H9 (cell line): ENCODE measurements around the gene SLC25A19. TPM values are rescaled to one million over a fixed set of nuclear protein-coding genes. Genes with fewer than 3 reads are reported as not detected.

Source experiments
- DNase-seq: peaks from one replicate; pipeline ENCODE4 v3.0.0-alpha.2; 2017
- H2AFZ ChIP-seq: one replicate; pipeline ENCODE4 v1.6.1; 2013; ENCODE audit warnings: mild to moderate bottlenecking, low read length, control low read depth, moderate library complexity
- H2AK5ac ChIP-seq: 2 replicates; pipeline ENCODE4 v1.6.1; 2013; ENCODE audit warnings: low read length, control low read depth, mixed read lengths; ENCODE audit not compliant: insufficient read length
- H2BK120ac ChIP-seq: one replicate; pipeline ENCODE4 v1.6.1; 2013; ENCODE audit warnings: low read depth, mild to moderate bottlenecking, low read length, control low read depth, inconsistent platforms; ENCODE audit not compliant: poor library complexity, severe bottlenecking
- H2BK12ac ChIP-seq: 2 replicates; pipeline ENCODE4 v1.6.1; 2013; ENCODE audit warnings: low read length, control low read depth, mixed read lengths, low read depth; ENCODE audit not compliant: insufficient read length
- H2BK15ac ChIP-seq: 2 replicates; pipeline ENCODE4 v1.6.1; 2013; ENCODE audit warnings: low read depth, low read length, control low read depth
- H2BK20ac ChIP-seq: one replicate; pipeline ENCODE4 v1.6.1; 2013; ENCODE audit warnings: low read depth, mild to moderate bottlenecking, low read length, control low read depth, inconsistent platforms; ENCODE audit not compliant: poor library complexity, severe bottlenecking
- H2BK5ac ChIP-seq: 2 replicates; pipeline ENCODE4 v1.6.1; 2013; ENCODE audit warnings: low read length, control low read depth, mixed read lengths; ENCODE audit not compliant: insufficient read length
- H3K14ac ChIP-seq: 2 replicates; pipeline ENCODE4 v1.6.1; 2013; ENCODE audit warnings: low read length, control low read depth; ENCODE audit not compliant: insufficient read depth
- H3K18ac ChIP-seq: 2 replicates; pipeline ENCODE4 v1.6.1; 2013; ENCODE audit warnings: low read depth, mild to moderate bottlenecking, mixed read lengths, low read length, control low read depth; ENCODE audit not compliant: insufficient read length
- H3K23ac ChIP-seq: 2 replicates; pipeline ENCODE4 v1.6.1; 2013; ENCODE audit warnings: low read length, control low read depth, mixed read lengths, low read depth; ENCODE audit not compliant: insufficient read length
- H3K23me2 ChIP-seq: 2 replicates; pipeline ENCODE4 v1.6.1; 2013; ENCODE audit warnings: low read depth, mild to moderate bottlenecking, mixed read lengths, low read length, control low read depth; ENCODE audit not compliant: insufficient read length, poor library complexity, severe bottlenecking
- H3K27ac ChIP-seq: 2 replicates; pipeline ENCODE4 v1.5.1; 2013; ENCODE audit warnings: low read length, control low read depth, mixed read lengths, low read depth; ENCODE audit not compliant: insufficient read length
- H3K27me3 ChIP-seq: 2 replicates; pipeline ENCODE4 v1.6.1; 2013; ENCODE audit warnings: low read length, control low read depth, inconsistent platforms; ENCODE audit not compliant: insufficient read depth
- H3K4ac ChIP-seq: 2 replicates; pipeline ENCODE4 v1.6.1; 2013; ENCODE audit warnings: low read depth, mild to moderate bottlenecking, control low read depth, inconsistent platforms, low read length, moderate library complexity
- H3K4me1 ChIP-seq: 2 replicates; pipeline ENCODE4 v1.6.1; 2013; ENCODE audit warnings: low read length, control low read depth, inconsistent platforms; ENCODE audit not compliant: insufficient read depth
- H3K4me2 ChIP-seq: 2 replicates; pipeline ENCODE4 v1.6.1; 2013; ENCODE audit warnings: low read length, control low read depth, mixed read lengths; ENCODE audit not compliant: insufficient read length, insufficient read depth
- H3K56ac ChIP-seq: 2 replicates; pipeline ENCODE4 v1.6.1; 2013; ENCODE audit warnings: low read depth, mild to moderate bottlenecking, mixed read lengths, low read length, control low read depth; ENCODE audit not compliant: insufficient read length
- H3K79me1 ChIP-seq: 2 replicates; pipeline ENCODE4 v1.6.1; 2013; ENCODE audit warnings: low read depth, mild to moderate bottlenecking, moderate library complexity, low read length, control low read depth, inconsistent platforms; ENCODE audit not compliant: insufficient read depth, poor library complexity, severe bottlenecking
- H3K79me2 ChIP-seq: 2 replicates; pipeline ENCODE4 v1.6.1; 2013; ENCODE audit warnings: low read length, control low read depth, inconsistent platforms; ENCODE audit not compliant: insufficient read depth
- H3K9ac ChIP-seq: 2 replicates; pipeline ENCODE4 v1.6.1; 2013; ENCODE audit warnings: low read length, control low read depth, mixed read lengths; ENCODE audit not compliant: insufficient read length; ENCODE audit errors: extremely low read depth
- H3K9me3 ChIP-seq: one replicate; pipeline ENCODE4 v1.6.1; 2013; ENCODE audit warnings: low read depth, low read length, inconsistent platforms; ENCODE audit not compliant: control insufficient read depth
- H3T11ph ChIP-seq: one replicate; pipeline ENCODE4 v1.6.1; 2013; ENCODE audit warnings: mild to moderate bottlenecking, low read length, control low read depth, inconsistent platforms
- H4K20me1 ChIP-seq: one replicate; pipeline ENCODE4 v1.6.1; 2013; ENCODE audit not compliant: control insufficient read depth, insufficient read length, insufficient read depth
- H4K5ac ChIP-seq: 2 replicates; pipeline ENCODE4 v1.6.1; 2013; ENCODE audit warnings: low read depth, mild to moderate bottlenecking, mixed read lengths, low read length, control low read depth; ENCODE audit not compliant: insufficient read length
- H4K8ac ChIP-seq: replicated peaks from 2 replicates; pipeline ENCODE4 v1.6.1; 2013; ENCODE audit warnings: low read length, control low read depth, mixed read lengths, low read depth; ENCODE audit not compliant: insufficient read length
- H4K91ac ChIP-seq: 2 replicates; pipeline ENCODE4 v1.6.1; 2013; ENCODE audit warnings: low read depth, mild to moderate bottlenecking, moderate library complexity, mixed read lengths, low read length, control low read depth; ENCODE audit not compliant: insufficient read length
- H3K27ac Mint-ChIP-seq, 3 experiments: 2 replicates in 2 of 3; 3 replicates in 1 of 3; pipeline ENCODE4 v1.8.0; 2020 to 2021; ENCODE audit warnings: mixed read lengths in 3 of 3, mild to moderate bottlenecking in 1 of 3, moderate library complexity in 1 of 3
- H3K27me3 Mint-ChIP-seq: 2 replicates; pipeline ENCODE4 v1.8.0; 2021; ENCODE audit warnings: low read depth, mild to moderate bottlenecking, moderate library complexity, mixed read lengths
- H3K36me3 Mint-ChIP-seq, 3 experiments: 2 replicates in 2 of 3; 3 replicates in 1 of 3; pipeline ENCODE4 v1.8.0; 2020 to 2021; ENCODE audit warnings: low read depth in 3 of 3, mixed read lengths in 3 of 3; ENCODE audit not compliant: insufficient read depth in 1 of 3
- H3K4me1 Mint-ChIP-seq, 2 experiments: 2 replicates each; pipeline ENCODE4 v1.8.0; 2020; ENCODE audit warnings: mixed read lengths in 2 of 2
- H3K4me3 Mint-ChIP-seq, 2 experiments: 2 replicates in 1 of 2; 3 replicates in 1 of 2; pipeline ENCODE4 v1.8.0; 2020 to 2021; ENCODE audit warnings: mild to moderate bottlenecking in 2 of 2, mixed read lengths in 2 of 2, moderate library complexity in 1 of 2
- H3K9me3 Mint-ChIP-seq, 2 experiments: 2 replicates in 1 of 2; 3 replicates in 1 of 2; pipeline ENCODE4 v1.8.0; 2020; ENCODE audit warnings: mild to moderate bottlenecking in 2 of 2, mixed read lengths in 2 of 2, moderate library complexity in 1 of 2
- WGBS: extraction: QIAGEN DNeasy Blood & Tissue Kit; methylation state at CpG from one replicate; pipeline ENCODE4 v1.1.7; 2013; ENCODE audit warnings: missing lambda C conversion rate, low lambda C conversion rate, mixed read lengths; ENCODE audit not compliant: insufficient read length; ENCODE audit errors: extremely low coverage; 5-methylcytosine and 5-hydroxymethylcytosine counted together
- total RNA-seq: library from RNA; stranded (reverse); gene quantifications from 2 replicates; pipeline ENCODE4 v1.2.1, GENCODE V29; 2021
- TF ChIP-seq, protein P1 (sequence below): fragments of 200-600 bp; sonication (generic); conservative IDR thresholded peaks from 3 replicates; pipeline ENCODE4 v1.8.0; 2021; ENCODE audit warnings: antibody characterized with exemption, mild to moderate bottlenecking

SLC25A19 gene
- total RNA-seq, 1 experiment from 2014 or later, result 24.2 TPM

DNA sequence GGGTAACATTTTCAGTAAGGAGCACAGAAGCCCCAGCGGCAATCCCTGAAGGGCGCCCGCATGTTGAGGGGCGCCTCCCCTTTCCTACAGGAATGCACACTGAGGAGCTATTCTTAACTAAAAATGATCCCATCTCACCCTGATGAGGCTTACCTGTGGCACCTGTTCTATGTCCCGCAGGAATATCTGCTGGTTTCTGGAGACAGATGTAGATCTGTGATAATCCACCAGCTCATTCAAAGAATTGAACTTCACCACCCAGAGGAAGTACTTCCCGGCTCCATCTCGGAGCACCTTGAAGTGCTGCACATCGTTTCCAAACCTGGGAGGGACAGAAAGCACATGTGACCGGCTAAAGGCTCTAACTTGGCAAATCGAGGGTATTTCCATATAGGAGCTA is 32.3 kb upstream of the SLC25A19 start:
- Histone ChIP-seq H4K5ac (no peak overlapping the region), H3K27me3 (no peaks in the 10 kb centered on the region), H3K79me2 (no peaks in the 10 kb centered on the region), H3K27ac (no peak overlapping the region), H3K79me1 (no peaks in the 10 kb centered on the region), H2BK20ac (no peak overlapping the region), H2BK120ac (no peak overlapping the region), H4K8ac (no peak overlapping the region), H3K14ac (no peak overlapping the region), H3K23ac (no peak overlapping the region), H3K56ac (no peak overlapping the region), H4K91ac (no peak overlapping the region), H3K4me2 (no peak overlapping the region), H2BK5ac (no peak overlapping the region), H2AK5ac (no peak overlapping the region), H2BK15ac (no peak overlapping the region), H2BK12ac (no peak overlapping the region), H3K18ac (no peak overlapping the region), H2AFZ (no peak overlapping the region), H4K20me1 (no peaks in the 10 kb centered on the region), H3T11ph (no peak overlapping the region), H3K23me2 (no peaks in the 10 kb centered on the region), H3K9ac (no peak overlapping the region), H3K9me3 (no peaks in the 10 kb centered on the region), H3K4ac (no peak overlapping the region), H3K4me1 (no peaks in the 10 kb centered on the region)
- WGBS, result no CpG with 5 or more reads among the region's 10 CpGs
- TF ChIP-seq, protein P1, sequence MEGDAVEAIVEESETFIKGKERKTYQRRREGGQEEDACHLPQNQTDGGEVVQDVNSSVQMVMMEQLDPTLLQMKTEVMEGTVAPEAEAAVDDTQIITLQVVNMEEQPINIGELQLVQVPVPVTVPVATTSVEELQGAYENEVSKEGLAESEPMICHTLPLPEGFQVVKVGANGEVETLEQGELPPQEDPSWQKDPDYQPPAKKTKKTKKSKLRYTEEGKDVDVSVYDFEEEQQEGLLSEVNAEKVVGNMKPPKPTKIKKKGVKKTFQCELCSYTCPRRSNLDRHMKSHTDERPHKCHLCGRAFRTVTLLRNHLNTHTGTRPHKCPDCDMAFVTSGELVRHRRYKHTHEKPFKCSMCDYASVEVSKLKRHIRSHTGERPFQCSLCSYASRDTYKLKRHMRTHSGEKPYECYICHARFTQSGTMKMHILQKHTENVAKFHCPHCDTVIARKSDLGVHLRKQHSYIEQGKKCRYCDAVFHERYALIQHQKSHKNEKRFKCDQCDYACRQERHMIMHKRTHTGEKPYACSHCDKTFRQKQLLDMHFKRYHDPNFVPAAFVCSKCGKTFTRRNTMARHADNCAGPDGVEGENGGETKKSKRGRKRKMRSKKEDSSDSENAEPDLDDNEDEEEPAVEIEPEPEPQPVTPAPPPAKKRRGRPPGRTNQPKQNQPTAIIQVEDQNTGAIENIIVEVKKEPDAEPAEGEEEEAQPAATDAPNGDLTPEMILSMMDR, result no peak
- Mint-ChIP-seq H3K27me3 (no peaks in the 10 kb centered on the region), H3K36me3 (peaks cover 26 to 57% (median 40%) of the 10 kb centered on the region in 3 experiments; a peak in 6 of 7 replicates), H3K4me3 (no peak overlapping the region), H3K27ac (no peak overlapping the region; a peak in 1 of 7 replicates), H3K9me3 (no peaks in the 10 kb centered on the region), H3K4me1 (peaks cover 20 to 29% of the 10 kb centered on the region in 2 experiments)
- DNase-seq, result no peak
